HG03139 (cell line): ENCODE measurements around the gene DKKL1.

Source experiments
- ATAC-seq: cut with Tn5 transposase; IDR thresholded peaks from one replicate; pipeline ENCODE4 v1.9.1; 2021; ENCODE audit not compliant: unreplicated experiment

The DKKL1 gene

GRCh38 chr19:49418511-49418910, 54.8 kb downstream of the DKKL1 start:
- ATAC-seq, result no peak

DNA sequence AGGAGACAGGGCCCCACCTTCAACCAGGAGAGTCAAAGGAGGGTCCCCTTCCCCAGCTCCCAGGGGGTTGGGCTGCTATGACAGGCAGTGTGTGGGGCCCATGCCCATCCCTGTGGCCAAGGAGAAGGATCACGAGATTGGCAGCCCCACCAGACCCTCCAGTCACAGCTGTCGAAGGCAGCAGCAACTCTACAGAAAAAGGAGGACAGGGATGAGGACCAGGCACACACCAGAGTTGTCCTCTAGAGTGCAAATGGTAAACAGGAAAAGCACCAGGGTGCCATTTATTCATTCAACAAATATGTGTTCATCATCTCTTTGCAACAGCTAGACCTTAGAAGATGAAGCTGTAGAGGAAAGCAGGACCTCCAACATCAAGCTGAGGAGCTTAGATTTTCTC, 55.5 kb downstream of the DKKL1 start:
- no peak for ATAC-seq

DNA sequence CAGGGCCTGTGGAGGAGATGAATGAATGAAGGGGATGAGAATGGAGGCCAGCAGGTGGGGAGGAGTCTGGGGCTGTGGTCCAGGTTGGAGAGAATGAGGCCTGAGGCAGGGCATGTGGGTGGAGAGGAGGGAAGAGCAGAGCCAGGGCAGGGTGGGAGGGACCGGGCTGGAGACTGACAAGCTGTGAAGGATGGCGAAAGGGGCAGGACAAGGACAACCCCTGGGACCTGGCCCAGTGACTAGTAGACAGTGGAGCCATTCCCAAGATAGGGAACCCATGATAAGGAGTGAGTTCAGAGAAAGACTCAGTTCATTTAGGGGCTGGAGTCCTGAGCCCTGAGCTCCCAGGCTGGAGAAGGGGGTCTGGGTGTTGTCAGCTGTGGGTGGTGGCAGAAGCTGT, 56.5 kb downstream of the DKKL1 start:
- ATAC-seq, result no peak

DNA sequence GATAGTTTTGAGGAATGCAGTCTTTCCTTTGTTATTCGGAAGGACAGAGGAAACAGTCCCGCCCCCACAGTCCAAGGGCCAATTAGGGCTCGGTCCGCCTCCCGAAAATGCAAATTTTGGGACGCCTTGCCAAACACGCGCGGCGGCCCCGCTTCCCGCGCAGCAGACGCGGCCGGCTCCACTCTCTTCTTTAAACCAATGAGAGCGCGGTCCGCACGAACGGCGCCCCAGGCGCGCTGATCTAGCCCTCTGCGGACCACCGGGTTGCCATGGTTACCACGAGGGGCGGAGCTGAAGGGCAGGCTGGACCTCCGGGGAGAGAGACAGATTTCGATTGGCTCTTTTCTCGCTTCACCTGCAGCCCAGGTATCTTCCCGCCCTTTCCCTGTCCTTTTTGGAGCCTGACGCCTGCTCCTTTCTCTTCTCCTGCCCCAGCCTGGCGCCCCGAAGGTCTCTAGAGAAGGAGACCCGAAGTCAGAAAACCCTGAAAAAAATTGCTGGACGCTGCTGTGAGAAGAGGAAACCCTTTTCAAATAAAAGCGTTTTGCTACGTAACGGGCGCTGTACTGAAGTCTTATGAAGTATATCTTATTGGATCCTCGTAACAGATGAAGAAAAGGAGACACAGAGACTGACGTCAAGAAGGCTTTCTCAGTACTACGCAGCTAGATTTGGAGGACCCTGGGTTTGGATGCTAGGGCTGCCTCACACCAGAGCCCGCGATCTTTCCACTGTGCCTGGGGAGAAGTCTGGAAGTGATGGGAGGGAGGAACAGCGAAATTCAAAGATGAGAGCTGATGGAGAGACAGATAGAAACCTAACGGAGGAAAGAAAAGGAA, 57.6 kb downstream of the DKKL1 start:
- ATAC-seq, result no peak

DNA sequence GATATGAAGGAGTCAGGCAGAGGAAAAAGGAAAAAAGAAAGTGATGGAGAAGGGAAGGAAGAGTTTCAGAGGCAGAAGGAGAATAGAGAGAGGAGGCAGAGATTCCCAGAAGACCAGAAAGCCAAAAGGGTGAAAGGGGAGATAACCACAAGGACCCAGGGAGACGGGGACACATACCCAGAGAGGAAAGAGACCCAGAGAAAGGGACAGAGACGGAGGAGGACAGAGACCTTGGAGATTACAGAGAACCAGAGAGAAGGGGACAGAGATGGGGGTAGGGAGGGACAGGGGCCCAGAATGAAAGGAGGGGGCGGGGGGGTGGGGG, 58.2 kb downstream of the DKKL1 start:
- no peak for ATAC-seq

DNA sequence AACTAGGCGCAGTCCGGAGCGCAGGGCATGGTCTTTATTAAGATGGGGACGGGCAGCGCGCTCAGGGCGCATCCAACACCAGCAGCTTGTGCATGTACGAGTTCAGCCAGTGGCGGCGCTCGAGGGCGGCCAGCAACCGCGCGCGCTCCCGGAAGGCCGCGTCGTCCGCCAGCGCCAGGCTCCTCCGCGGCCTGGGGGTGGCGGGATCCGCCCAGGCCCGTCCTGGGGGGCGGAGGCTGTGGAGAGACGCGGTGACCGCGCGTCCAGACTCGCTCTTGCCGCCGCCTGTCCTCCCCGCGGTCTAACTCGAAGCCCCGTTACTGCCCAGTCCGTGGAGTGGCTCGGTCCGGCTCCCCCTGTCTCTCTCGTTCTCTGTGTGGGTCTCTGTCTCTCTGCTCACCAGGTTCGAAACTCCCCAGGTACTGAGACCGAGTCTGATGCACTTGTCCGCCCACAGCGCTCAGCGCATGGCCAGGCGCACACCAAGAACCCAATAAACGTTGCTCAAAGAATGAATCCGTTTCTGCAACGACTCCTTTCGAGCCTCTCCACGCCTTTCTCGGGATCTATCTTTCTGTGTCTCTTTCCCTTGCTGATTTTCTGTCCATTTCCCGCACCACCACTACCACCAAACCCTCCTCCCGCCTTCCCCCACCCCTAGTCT, 58.9 kb downstream of the DKKL1 start:
- no peak for ATAC-seq

- ATAC-seq, result no peak
Measured at GRCh38 chr19:49423071-49423984, 59.7 kb downstream of the DKKL1 start, which contains the start of gene PTH2. Gene PTH2, minus strand, starts transcription at chr19:49423441. Its CDS starts 102 bp downstream, at chr19:49423339.

DNA sequence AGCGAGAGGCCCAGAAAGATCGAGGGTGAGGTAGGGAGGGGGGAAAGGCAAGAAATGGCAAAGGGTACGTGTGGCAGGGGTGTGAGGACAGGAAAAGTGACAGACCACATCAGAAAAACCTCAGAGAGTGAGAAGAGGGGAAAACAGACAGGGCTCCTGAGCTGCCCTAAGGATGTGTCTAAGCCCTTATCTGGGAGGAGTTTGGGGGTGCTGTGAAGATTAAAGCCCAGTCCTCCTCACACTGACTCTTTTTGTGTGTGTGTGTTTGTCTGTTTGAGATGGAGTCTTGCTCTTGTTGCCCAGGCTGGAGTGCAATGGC, 60.3 kb downstream of the DKKL1 start:
- no peak for ATAC-seq
